Brain microvascular endothelial cell (primary cell): ENCODE results near the gene MYO16.

Experiments
- DNase-seq: peaks from one replicate; pipeline ENCODE4 v3.0.0-alpha.2; 2020
- H3K27ac ChIP-seq: fragments of 250-450 bp; sonication (Bioruptor Pico); 2 replicates; pipeline ENCODE4 v1.5.1; 2020; ENCODE audit warnings: mild to moderate bottlenecking, moderate library complexity
- H3K27me3 ChIP-seq: fragments of 250-450 bp; sonication (Bioruptor Pico); replicated peaks from 2 replicates; pipeline ENCODE4 v1.5.1; 2020; ENCODE audit warnings: mild to moderate bottlenecking
- H3K36me3 ChIP-seq: fragments of 250-450 bp; sonication (Bioruptor Pico); replicated peaks from 2 replicates; pipeline ENCODE4 v1.5.1; 2020; ENCODE audit warnings: mild to moderate bottlenecking
- H3K4me3 ChIP-seq: 2 replicates; pipeline ENCODE4 v1.5.1; 2011; ENCODE audit warnings: low read depth, mild to moderate bottlenecking, control low read depth, low read length, moderate library complexity
- in situ Hi-C: cut with HindIII; loops from 2 replicates; pipeline ENCODE4 v1.10.0; 2017; ENCODE audit warnings: low sequenced_read_pairs, low pct_ligation_motif_present
- TF ChIP-seq, protein P1 (sequence below): IDR thresholded peaks from 2 replicates; pipeline ENCODE4 v1.5.1; 2011; ENCODE audit warnings: low read depth, mild to moderate bottlenecking, moderate library complexity, low read length, control low read depth, inconsistent platforms; ENCODE audit errors: missing control alignments

MYO16 gene

DNA sequence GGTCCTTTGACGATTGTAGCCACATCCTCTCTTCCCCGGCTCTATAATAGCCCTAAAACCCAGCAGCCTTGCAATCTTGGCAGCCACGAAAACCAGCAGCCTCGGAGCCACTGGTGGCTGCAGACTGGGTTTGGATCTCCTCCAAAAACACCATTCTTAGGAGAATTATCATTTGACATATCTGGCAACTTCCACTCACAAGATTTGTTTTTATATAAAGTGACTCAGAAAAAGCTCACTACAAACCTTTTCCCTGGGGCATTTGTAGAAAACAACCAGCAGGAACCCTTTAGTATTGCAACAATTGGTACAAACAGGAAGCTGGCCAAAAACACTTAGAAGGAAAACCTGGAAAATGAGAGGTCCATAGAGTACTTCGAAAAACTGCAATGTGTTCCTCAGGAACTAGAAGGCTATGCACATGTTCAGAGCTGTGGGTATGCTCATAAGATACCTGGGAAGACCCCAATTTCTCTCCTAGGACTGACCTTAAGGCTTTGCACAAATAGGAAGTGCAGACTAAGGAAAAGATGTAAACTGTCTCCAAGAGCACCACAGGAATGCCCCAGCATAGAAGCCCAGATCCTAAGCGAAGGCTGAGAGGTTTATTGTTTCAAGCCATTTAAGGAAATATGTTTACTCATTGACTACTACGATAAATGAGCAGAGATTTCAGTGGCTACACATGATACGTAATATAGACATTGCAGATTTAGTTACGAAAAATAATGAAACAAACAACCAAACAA is 71.2 kb downstream of the MYO16 start:
- TF ChIP-seq, protein P1, sequence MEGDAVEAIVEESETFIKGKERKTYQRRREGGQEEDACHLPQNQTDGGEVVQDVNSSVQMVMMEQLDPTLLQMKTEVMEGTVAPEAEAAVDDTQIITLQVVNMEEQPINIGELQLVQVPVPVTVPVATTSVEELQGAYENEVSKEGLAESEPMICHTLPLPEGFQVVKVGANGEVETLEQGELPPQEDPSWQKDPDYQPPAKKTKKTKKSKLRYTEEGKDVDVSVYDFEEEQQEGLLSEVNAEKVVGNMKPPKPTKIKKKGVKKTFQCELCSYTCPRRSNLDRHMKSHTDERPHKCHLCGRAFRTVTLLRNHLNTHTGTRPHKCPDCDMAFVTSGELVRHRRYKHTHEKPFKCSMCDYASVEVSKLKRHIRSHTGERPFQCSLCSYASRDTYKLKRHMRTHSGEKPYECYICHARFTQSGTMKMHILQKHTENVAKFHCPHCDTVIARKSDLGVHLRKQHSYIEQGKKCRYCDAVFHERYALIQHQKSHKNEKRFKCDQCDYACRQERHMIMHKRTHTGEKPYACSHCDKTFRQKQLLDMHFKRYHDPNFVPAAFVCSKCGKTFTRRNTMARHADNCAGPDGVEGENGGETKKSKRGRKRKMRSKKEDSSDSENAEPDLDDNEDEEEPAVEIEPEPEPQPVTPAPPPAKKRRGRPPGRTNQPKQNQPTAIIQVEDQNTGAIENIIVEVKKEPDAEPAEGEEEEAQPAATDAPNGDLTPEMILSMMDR = no peak
- no peak overlapping the region for H3K27ac ChIP-seq
- DNase-seq = peak; percentile 58
- H3K27me3 ChIP-seq = no peaks in the 10 kb centered on the region
- no peaks in the 10 kb centered on the region for H3K36me3 ChIP-seq
- no peak overlapping the region for H3K4me3 ChIP-seq
- in situ Hi-C loops = no loop called here

DNA sequence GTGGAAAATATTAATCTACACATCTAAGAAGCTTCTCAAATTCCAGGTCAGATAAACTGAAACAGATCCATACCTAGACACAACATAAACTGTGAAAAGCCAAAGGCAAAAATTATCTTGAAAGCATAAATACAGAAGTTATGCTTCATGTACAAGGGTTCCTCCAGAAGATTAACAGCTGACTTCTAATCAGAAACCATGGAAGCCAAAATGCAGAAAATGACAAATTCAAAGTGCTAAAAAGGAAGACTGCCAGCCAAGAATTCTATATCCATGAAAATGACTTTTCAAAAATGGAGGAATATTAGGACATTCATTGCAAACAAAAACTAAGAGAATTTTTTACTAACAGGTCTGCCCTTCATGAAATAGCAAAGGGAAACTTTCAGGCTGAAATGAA is 72.8 kb downstream of the MYO16 start:
- TF ChIP-seq, protein P1 = no peak
- no peaks in the 10 kb centered on the region for H3K27me3 ChIP-seq
- no peaks in the 10 kb centered on the region for H3K36me3 ChIP-seq
- H3K27ac ChIP-seq = no peak overlapping the region
- no peak for DNase-seq
- no peak overlapping the region for H3K4me3 ChIP-seq
- in situ Hi-C loops = no loop called here

DNA sequence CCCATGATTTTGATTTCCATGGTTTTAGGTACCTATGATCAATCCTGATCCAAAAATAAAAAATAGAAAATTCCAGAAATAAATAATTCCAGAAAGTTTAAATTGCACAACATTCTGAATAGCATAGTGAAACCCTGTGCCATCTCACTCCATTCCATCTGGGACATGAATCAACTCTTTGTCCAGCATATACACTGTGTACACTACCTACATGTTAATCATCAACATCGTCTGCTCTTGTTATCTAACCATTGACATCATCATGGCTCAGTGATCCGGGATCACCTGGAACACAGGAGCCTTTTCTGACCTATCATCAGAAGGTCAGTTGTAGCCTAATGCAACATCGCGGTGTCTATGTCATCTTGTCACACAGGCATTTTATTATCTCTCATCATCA is 75.6 kb downstream of the MYO16 start:
- no peaks in the 10 kb centered on the region for H3K27me3 ChIP-seq
- H3K36me3 ChIP-seq = no peaks in the 10 kb centered on the region
- TF ChIP-seq, protein P1 = no peak
- DNase-seq = no peak
- in situ Hi-C loops = no loop called here
- H3K27ac ChIP-seq = no peak overlapping the region
- H3K4me3 ChIP-seq = no peak overlapping the region

DNA sequence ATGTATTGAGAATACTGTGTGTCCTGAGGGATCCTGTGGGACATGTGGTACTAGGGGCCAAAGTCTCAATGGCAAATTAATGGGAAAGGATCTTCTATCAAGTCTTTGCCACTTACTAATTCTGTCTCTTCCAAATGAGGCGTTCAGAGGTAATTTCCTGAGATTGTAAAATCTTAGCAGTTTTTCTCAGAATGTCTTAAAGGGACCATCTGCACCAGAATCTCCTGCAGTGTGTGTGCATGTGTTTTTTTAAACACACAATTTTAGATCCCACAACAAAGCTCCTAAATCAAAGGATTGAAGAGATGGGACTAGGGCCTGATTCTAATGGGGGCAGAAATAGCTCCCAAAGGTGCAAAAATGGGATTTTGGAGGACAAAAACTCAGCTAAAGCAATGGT is 78.2 kb downstream of the MYO16 start:
- in situ Hi-C loops = no loop called here
- H3K36me3 ChIP-seq = no peaks in the 10 kb centered on the region
- DNase-seq = no peak
- no peaks in the 10 kb centered on the region for H3K27me3 ChIP-seq
- no peak overlapping the region for H3K4me3 ChIP-seq
- TF ChIP-seq, protein P1 = no peak
- no peak overlapping the region for H3K27ac ChIP-seq

DNA sequence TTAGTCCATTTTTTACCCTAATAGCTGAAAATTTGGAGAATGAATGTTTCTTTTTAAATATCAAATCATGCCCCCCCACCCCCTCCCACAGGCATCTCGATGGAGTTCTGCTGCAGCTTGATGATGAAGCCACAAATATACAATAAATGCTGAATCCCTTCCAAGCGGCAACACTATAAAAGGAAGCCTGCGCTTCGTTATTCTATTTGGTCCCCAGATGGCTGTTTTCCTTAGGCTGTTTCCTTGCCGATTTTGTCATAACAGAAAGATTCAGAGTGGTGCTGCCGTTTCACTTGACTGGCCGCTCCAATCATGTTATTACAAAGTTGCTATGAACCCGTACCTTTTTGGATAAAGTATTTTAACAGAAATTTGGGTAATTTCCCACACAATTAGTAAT is 79.5 kb downstream of the MYO16 start:
- DNase-seq = no peak
- Histone ChIP-seq H3K36me3 (no peaks in the 10 kb centered on the region), H3K4me3 (no peak overlapping the region), H3K27ac (no peak overlapping the region), H3K27me3 (no peaks in the 10 kb centered on the region)
- TF ChIP-seq, protein P1 = no peak
- in situ Hi-C loops = no loop called here

DNA sequence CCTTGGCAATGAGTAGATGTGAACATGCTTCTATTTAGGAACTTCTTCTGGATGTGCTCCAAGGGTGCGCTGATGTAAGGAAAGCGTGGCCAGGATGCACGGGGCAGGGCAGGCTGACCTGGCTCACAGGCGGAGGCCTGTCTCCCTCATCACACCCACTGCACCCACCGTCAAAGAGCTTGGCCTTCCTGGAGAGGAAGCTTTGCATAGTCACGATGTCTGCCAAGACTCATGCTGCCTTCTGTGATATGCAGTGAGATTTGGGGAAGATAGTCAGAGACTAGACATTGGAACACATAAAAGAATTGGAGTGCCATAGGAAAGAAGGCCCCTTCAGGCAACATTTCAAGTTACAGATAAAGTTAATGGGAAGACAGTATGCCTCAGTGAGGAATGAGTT is 82.0 kb downstream of the MYO16 start:
- Histone ChIP-seq H3K27ac (no peak overlapping the region), H3K4me3 (no peak overlapping the region), H3K27me3 (no peaks in the 10 kb centered on the region), H3K36me3 (no peaks in the 10 kb centered on the region)
- TF ChIP-seq, protein P1 = no peak
- no peak for DNase-seq
- in situ Hi-C loops = no loop called here
